Parathyroid adenoma (tissue), 2 donors: Measurements from ENCODE around the gene EYA4.
"Not testable (repeated sequence)": the region's sequence is repeated elsewhere in the genome, so short reads cannot be mapped to it uniquely, and the experiment has no call there.

Experiments used
- H2AFZ ChIP-seq: fragments of 300-600 bp; sonication (generic); one replicate; pipeline ENCODE4 v1.7.0; 2017; ENCODE audit warnings: antibody characterized with exemption, mild to moderate bottlenecking
- H3K27ac ChIP-seq: fragments of 300-600 bp; sonication (generic); one replicate; pipeline ENCODE4 v1.7.0; 2017
- H3K27me3 ChIP-seq: fragments of 300-600 bp; sonication (generic); one replicate; pipeline ENCODE4 v1.7.0; 2017; ENCODE audit warnings: low read length; ENCODE audit not compliant: control insufficient read depth, insufficient read depth
- H3K36me3 ChIP-seq: fragments of 300-600 bp; sonication (generic); one replicate; pipeline ENCODE4 v1.7.0; 2017; ENCODE audit warnings: low read length; ENCODE audit not compliant: control insufficient read depth, insufficient read depth
- H3K4me1 ChIP-seq: fragments of 300-600 bp; sonication (generic); one replicate; pipeline ENCODE4 v1.7.0; 2017; ENCODE audit warnings: control low read depth
- H3K4me2 ChIP-seq: fragments of 300-600 bp; sonication (generic); one replicate; pipeline ENCODE4 v1.7.0; 2017; ENCODE audit warnings: low read length
- H3K4me3 ChIP-seq: fragments of 300-600 bp; sonication (generic); one replicate; pipeline ENCODE4 v1.7.0; 2017; ENCODE audit warnings: low read depth, low read length
- H3K79me2 ChIP-seq: fragments of 300-600 bp; sonication (generic); one replicate; pipeline ENCODE4 v1.7.0; 2017; ENCODE audit warnings: control low read depth
- H3K9ac ChIP-seq: fragments of 300-600 bp; sonication (generic); one replicate; pipeline ENCODE4 v1.7.0; 2017; ENCODE audit warnings: mild to moderate bottlenecking
- H3K9me3 ChIP-seq: fragments of 300-600 bp; sonication (generic); one replicate; pipeline ENCODE4 v1.7.0; 2017; ENCODE audit warnings: low read length; ENCODE audit not compliant: control insufficient read depth
- CTCF ChIP-seq: fragments of 300-600 bp; sonication (generic); IDR thresholded peaks from one replicate; pipeline ENCODE4 v1.7.0; 2017; ENCODE audit warnings: antibody characterized with exemption, mild to moderate bottlenecking
- donor health status: primary hyperparathyroidism.

The EYA4 gene

GRCh38 chr6:133396984-133397348 lies 155.8 kb downstream of the EYA4 start:
- no peak overlapping the region for H3K27ac ChIP-seq
- no peaks in the 10 kb centered on the region for H3K79me2 ChIP-seq
- no peaks in the 10 kb centered on the region for H3K36me3 ChIP-seq
- H3K4me1 ChIP-seq, result no peaks in the 10 kb centered on the region
- H2AFZ ChIP-seq, result no peak overlapping the region
- no peak for TF ChIP-seq CTCF
- no peak overlapping the region for H3K4me3 ChIP-seq
- H3K27me3 ChIP-seq, result no peaks in the 10 kb centered on the region
- H3K4me2 ChIP-seq, result no peak overlapping the region
- H3K9ac ChIP-seq, result no peak overlapping the region
- no peaks in the 10 kb centered on the region for H3K9me3 ChIP-seq

- H3K27me3 ChIP-seq, H3K27ac ChIP-seq, H3K4me2 ChIP-seq, H3K9me3 ChIP-seq, H3K4me1 ChIP-seq, H3K79me2 ChIP-seq, H3K9ac ChIP-seq, H3K4me3 ChIP-seq, H3K36me3 ChIP-seq, H2AFZ ChIP-seq: not testable (repeated sequence)
These were observed 156.4 kb downstream of the EYA4 start for GRCh38 chr6:133397601-133398000.

GRCh38 chr6:133399426-133399825 lies 158.3 kb downstream of the EYA4 start:
- H3K27me3 ChIP-seq, result no peaks in the 10 kb centered on the region
- H3K4me3 ChIP-seq, result no peak overlapping the region
- no peak overlapping the region for H2AFZ ChIP-seq
- H3K27ac ChIP-seq, result no peak overlapping the region
- no peaks in the 10 kb centered on the region for H3K79me2 ChIP-seq
- H3K4me1 ChIP-seq, result no peaks in the 10 kb centered on the region
- TF ChIP-seq CTCF, result no peak
- H3K9me3 ChIP-seq, result no peaks in the 10 kb centered on the region
- H3K4me2 ChIP-seq, result no peak overlapping the region
- H3K9ac ChIP-seq, result no peak overlapping the region
- H3K36me3 ChIP-seq, result no peaks in the 10 kb centered on the region

GRCh38 chr6:133404151-133404550 lies 163.0 kb downstream of the EYA4 start:
- no peak for TF ChIP-seq CTCF
- H3K4me2 ChIP-seq, result no peak overlapping the region
- no peaks in the 10 kb centered on the region for H3K4me1 ChIP-seq
- H3K27ac ChIP-seq, result no peak overlapping the region
- H3K27me3 ChIP-seq, result no peaks in the 10 kb centered on the region
- no peaks in the 10 kb centered on the region for H3K79me2 ChIP-seq
- no peaks in the 10 kb centered on the region for H3K9me3 ChIP-seq
- H3K4me3 ChIP-seq, result no peak overlapping the region
- H3K36me3 ChIP-seq, result no peaks in the 10 kb centered on the region
- no peak overlapping the region for H2AFZ ChIP-seq
- H3K9ac ChIP-seq, result no peak overlapping the region

GRCh38 chr6:133404728-133405127 lies 163.6 kb downstream of the EYA4 start:
- Histone ChIP-seq H3K79me2 (no peaks in the 10 kb centered on the region), H3K9ac (no peak overlapping the region), H3K4me3 (no peak overlapping the region)

More at GRCh38 chr6:133404728-133405127, 163.6 kb downstream of the EYA4 start:
- H3K27ac ChIP-seq, result no peak overlapping the region
- TF ChIP-seq CTCF, result no peak
- H3K4me2 ChIP-seq, result no peak overlapping the region
- H3K27me3 ChIP-seq, result no peaks in the 10 kb centered on the region
- H2AFZ ChIP-seq, result no peak overlapping the region
- H3K9me3 ChIP-seq, result no peaks in the 10 kb centered on the region
- no peaks in the 10 kb centered on the region for H3K36me3 ChIP-seq
- H3K4me1 ChIP-seq, result no peaks in the 10 kb centered on the region
